Small intestine (tissue), 7 donors: ENCODE measurements around the gene HSF5. TPM values are rescaled to one million over a fixed set of nuclear protein-coding genes. Genes with fewer than 3 reads are reported as not detected.
A peak's percentile ranks its signal among the peaks of the same experiment; 100 is the strongest.

Source experiments
- DNase-seq, 2 donors: peaks; one replicate each; pipeline versions ENCODE4 v3.0.0 to v3.0.0-alpha.2; 2013
- FAIRE-seq: peaks from 2 replicates; lab custom pipeline; 2012; peaks lifted over from hg19 to GRCh38; lab: Jason Lieb, UNC
- H3K27ac ChIP-seq, 3 donors: one replicate each; pipeline ENCODE4 v1.5.1; 2013; ENCODE audit warnings: low read length in 2 of 3, mild to moderate bottlenecking in 2 of 3, control low read depth in 1 of 3, inconsistent platforms in 1 of 3, low read depth in 1 of 3, moderate library complexity in 1 of 3
- H3K27me3 ChIP-seq, 3 donors: one replicate each; pipeline ENCODE4 v1.6.1; 2013; ENCODE audit warnings: low read length in 3 of 3, inconsistent platforms in 1 of 3; ENCODE audit not compliant: control insufficient read depth in 3 of 3, insufficient read depth in 3 of 3
- H3K36me3 ChIP-seq, 3 donors: one replicate each; pipeline ENCODE4 v1.6.1; 2013; ENCODE audit warnings: low read length in 3 of 3, inconsistent platforms in 1 of 3, low read depth in 1 of 3, mild to moderate bottlenecking in 1 of 3, moderate library complexity in 1 of 3; ENCODE audit not compliant: control insufficient read depth in 3 of 3, insufficient read depth in 2 of 3
- H3K4me1 ChIP-seq, 3 donors: one replicate each; pipeline ENCODE4 v1.6.1; 2013; ENCODE audit warnings: low read length in 2 of 3, inconsistent platforms in 1 of 3, low read depth in 1 of 3, mild to moderate bottlenecking in 1 of 3, moderate library complexity in 1 of 3; ENCODE audit not compliant: control insufficient read depth in 3 of 3, insufficient read depth in 2 of 3
- H3K4me3 ChIP-seq, 3 donors: one replicate each; pipeline ENCODE4 v1.5.1; 2013; ENCODE audit warnings: low read length in 3 of 3, control low read depth in 1 of 3, inconsistent platforms in 1 of 3, low read depth in 1 of 3, mild to moderate bottlenecking in 1 of 3, moderate library complexity in 1 of 3
- H3K9me3 ChIP-seq, 2 donors: one replicate each; pipeline ENCODE4 v1.6.1; 2013; ENCODE audit warnings: low read depth in 1 of 2, low read length in 1 of 2; ENCODE audit not compliant: control insufficient read depth in 2 of 2, insufficient read depth in 1 of 2
- WGBS, 3 donors: extraction: QIAGEN DNeasy Blood & Tissue Kit; methylation state at CpG; one replicate each; pipeline ENCODE4 v1.1.7; 2013; 5-methylcytosine and 5-hydroxymethylcytosine counted together
- polyA plus RNA-seq, 4 donors: library from polyadenylated mRNA; stranded (reverse) in 3 of 4; unstranded in 1 of 4; fragments of 200-250 nt in 3 of 4; fragments of 120-200 nt in 1 of 4; gene quantifications; one replicate each; pipeline versions ENCODE4 v1.2.1 to v1.2.3, GENCODE V29; 2013
- donor health status: healthy with polysubstance abuse.
- donor health status: control.
- donor health status: control.
- donor health status: Bipolar disorder and iron deficiency.
- donor health status: healthy.

HSF5 gene
- polyA plus RNA-seq, 4 donors, result 0.01 to 0.03 TPM; not detected in 2

GRCh38 chr17:58417300-58418092, 70.7 kb downstream of the HSF5 start, which contains the start of gene RNF43:
Gene RNF43, minus strand, starts transcription at chr17:58417534. Its CDS starts 1,957 bp downstream, at chr17:58415577.
- Histone ChIP-seq H3K27me3 (no peaks in the 10 kb centered on the region), H3K27ac (peak within 1 kb of the TSS; percentile 74 to 90 (median 86)), H3K4me1 (peaks cover 0 to 3% (median 0%) of the 10 kb centered on the region in 3 donors), H3K4me3 (peak within 1 kb of the TSS; percentile 37 to 63 (median 60)), H3K36me3 (no peaks in the 10 kb centered on the region), H3K9me3 (no peaks in the 10 kb centered on the region)
- FAIRE-seq (peak; percentile 95), DNase-seq (peak; percentile 99 to 100)
- WGBS, 3 donors, result 1 to 5% (median 3%) methylated on average over 8 of the region's 8 CpGs

- no peaks in the 10 kb centered on the region for H3K9me3 ChIP-seq
- 16 to 43% (median 34%) methylated on average over 6 of the region's 6 CpGs for WGBS, 3 donors
- H3K4me1 ChIP-seq, result peaks cover 0 to 5% (median 0%) of the 10 kb centered on the region in 3 donors
- H3K27me3 ChIP-seq, result no peaks in the 10 kb centered on the region
- H3K27ac ChIP-seq, result peak overlapping the region; percentile 74 to 90 (median 86)
- DNase-seq, result peak in 1 of 2 donors; percentile 45
- H3K4me3 ChIP-seq, result peak overlapping the region; percentile 37 to 63 (median 60)
- H3K36me3 ChIP-seq, result no peaks in the 10 kb centered on the region
- no peak for FAIRE-seq
These were observed 71.3 kb downstream of the HSF5 start for GRCh38 chr17:58416937-58417299.

- 13 to 59% (median 30%) methylated on average over 4 of the region's 4 CpGs for WGBS, 3 donors
- DNase-seq (no peak), FAIRE-seq (no peak)
- Histone ChIP-seq H3K36me3 (no peaks in the 10 kb centered on the region), H3K27ac (peak overlapping the region in 2 of 3 donors; percentile 74 to 90), H3K4me1 (peaks cover 0 to 5% (median 0%) of the 10 kb centered on the region in 3 donors), H3K27me3 (no peaks in the 10 kb centered on the region), H3K4me3 (peak overlapping the region; percentile 7 to 63 (median 60)), H3K9me3 (no peaks in the 10 kb centered on the region)
These were observed 71.8 kb downstream of the HSF5 start for GRCh38 chr17:58416396-58416795.

GRCh38 chr17:58415371-58416055, 72.7 kb downstream of the HSF5 start:
- H3K27ac ChIP-seq, result peak overlapping the region; percentile 34 to 90 (median 66)
- no peak for FAIRE-seq

GRCh38 chr17:58414596-58414997, 73.6 kb downstream of the HSF5 start:
- H3K4me3 ChIP-seq, result peak overlapping the region in 2 of 3 donors; percentile 50 to 63
- H3K27ac ChIP-seq, result peak overlapping the region in 2 of 3 donors; percentile 4 to 90
- H3K27me3 ChIP-seq, result no peaks in the 10 kb centered on the region
- H3K9me3 ChIP-seq, result no peaks in the 10 kb centered on the region
- WGBS, 3 donors, result 22 to 60% (median 35%) methylated on average over 3 of the region's 3 CpGs
- FAIRE-seq (no peak), DNase-seq (peak; percentile 48 to 53)
- H3K36me3 ChIP-seq, result peaks cover 0 to 1% (median 0%) of the 10 kb centered on the region in 3 donors
- H3K4me1 ChIP-seq, result peaks cover 0 to 8% (median 0%) of the 10 kb centered on the region in 3 donors

More at GRCh38 chr17:58415371-58416055, 72.7 kb downstream of the HSF5 start:
- DNase-seq, result peak; percentile 61 to 73
- H3K36me3 ChIP-seq, result no peaks in the 10 kb centered on the region
- H3K4me3 ChIP-seq, result peak overlapping the region; percentile 45 to 63 (median 60)
- no peaks in the 10 kb centered on the region for H3K27me3 ChIP-seq
- peaks cover 0 to 5% (median 0%) of the 10 kb centered on the region in 3 donors for H3K4me1 ChIP-seq
- no peaks in the 10 kb centered on the region for H3K9me3 ChIP-seq
- 13 to 64% (median 32%) methylated on average over 6 of the region's 6 CpGs for WGBS, 3 donors

- peak overlapping the region in 2 of 3 donors; percentile 23 to 25 for H3K4me3 ChIP-seq
- FAIRE-seq (no peak), DNase-seq (peak; percentile 26 to 43)
- H3K36me3 ChIP-seq, result peaks cover 0 to 4% (median 0%) of the 10 kb centered on the region in 3 donors
- H3K4me1 ChIP-seq, result peaks cover 0 to 7% (median 0%) of the 10 kb centered on the region in 3 donors
- H3K27me3 ChIP-seq, result no peaks in the 10 kb centered on the region
- H3K27ac ChIP-seq, result peak overlapping the region in 1 of 3 donors; percentile 31
- 16 to 56% (median 22%) methylated on average over 2 of the region's 2 CpGs for WGBS, 3 donors
- H3K9me3 ChIP-seq, result no peaks in the 10 kb centered on the region
These were observed 74.5 kb downstream of the HSF5 start for GRCh38 chr17:58413684-58414083.

GRCh38 chr17:58412961-58413586, 75.1 kb downstream of the HSF5 start:
- 13 to 42% (median 21%) methylated on average over 3 of the region's 3 CpGs for WGBS, 3 donors
- H3K27me3 ChIP-seq, result no peaks in the 10 kb centered on the region
- H3K9me3 ChIP-seq, result no peaks in the 10 kb centered on the region
- H3K4me1 ChIP-seq, result peaks cover 0 to 5% (median 0%) of the 10 kb centered on the region in 3 donors
- H3K36me3 ChIP-seq, result peaks cover 0 to 4% (median 0%) of the 10 kb centered on the region in 3 donors
- DNase-seq, result peak; percentile 54 to 56
- peak overlapping the region in 1 of 3 donors; percentile 31 for H3K27ac ChIP-seq
- H3K4me3 ChIP-seq, result peak overlapping the region in 2 of 3 donors; percentile 23 to 38
- no peak for FAIRE-seq
